Suppressor macrophage treated with lipopolysaccharide for 4 hours (primary cell): ENCODE measurements around the gene LUC7L2.
A peak's percentile ranks its signal among the peaks of the same experiment; 100 is the strongest.
"Not testable (repeated sequence)": the region's sequence is repeated elsewhere in the genome, so short reads cannot be mapped to it uniquely, and the experiment has no call there.

Source experiments
- DNase-seq: peaks from one replicate; pipeline ENCODE4 v3.0.0-alpha.2; 2020

LUC7L2 gene

GRCh38 chr7:139359366-139360209 is at the start of gene LUC7L2:
Gene LUC7L2, plus strand, starts transcription at chr7:139359894. Its CDS starts 368 bp downstream, at chr7:139360262.
- DNase-seq = peak; percentile 100

GRCh38 chr7:139317939-139318505 is 41.7 kb upstream of the LUC7L2 start:
- DNase-seq = no peak

GRCh38 chr7:139321071-139321745 is 38.5 kb upstream of the LUC7L2 start:
- no peak for DNase-seq

GRCh38 chr7:139324709-139325108 is 35.0 kb upstream of the LUC7L2 start:
- DNase-seq = not testable (repeated sequence)

- DNase-seq = no peak
Observed at GRCh38 chr7:139328375-139328774, 31.3 kb upstream of the LUC7L2 start.

- no peak for DNase-seq
Observed at GRCh38 chr7:139329119-139329518, 30.6 kb upstream of the LUC7L2 start.

- no peak for DNase-seq
Observed at GRCh38 chr7:139330333-139331030, 29.2 kb upstream of the LUC7L2 start.

GRCh38 chr7:139332697-139333359 is 26.9 kb upstream of the LUC7L2 start:
- DNase-seq = no peak

GRCh38 chr7:139333443-139333842 is 26.3 kb upstream of the LUC7L2 start:
- DNase-seq = not testable (repeated sequence)

- no peak for DNase-seq
Observed at GRCh38 chr7:139334399-139335150, 25.1 kb upstream of the LUC7L2 start.

GRCh38 chr7:139339025-139339424 is 20.7 kb upstream of the LUC7L2 start:
- no peak for DNase-seq

GRCh38 chr7:139339698-139340036 is 20.0 kb upstream of the LUC7L2 start:
- no peak for DNase-seq

- peak; percentile 99 for DNase-seq
Observed at GRCh38 chr7:139340037-139340807, 19.5 kb upstream of the LUC7L2 start.

GRCh38 chr7:139340808-139341057 is 19.0 kb upstream of the LUC7L2 start:
- DNase-seq = no peak

- DNase-seq = peak; percentile 92
Observed at GRCh38 chr7:139341058-139341775, 18.5 kb upstream of the LUC7L2 start, which contains the start of gene FMC1. Gene FMC1, plus strand, starts transcription at chr7:139341337. Its CDS starts 48 bp downstream, at chr7:139341385.

GRCh38 chr7:139341776-139342226 is 17.9 kb upstream of the LUC7L2 start:
- no peak for DNase-seq

- peak; percentile 60 for DNase-seq
Observed at GRCh38 chr7:139345042-139345441, 14.7 kb upstream of the LUC7L2 start.

- DNase-seq = no peak
Observed at GRCh38 chr7:139351027-139351426, 8.7 kb upstream of the LUC7L2 start.

GRCh38 chr7:139354729-139355128 is 5.0 kb upstream of the LUC7L2 start:
- DNase-seq = no peak

GRCh38 chr7:139355320-139355719 is 4.4 kb upstream of the LUC7L2 start:
- DNase-seq = peak; percentile 78
